ENCODE measurements around the gene STX5.
"Not testable (repeated sequence)": the region's sequence is repeated elsewhere in the genome, so short reads cannot be mapped to it uniquely, and the experiment has no call there.

STX5 gene

DNA sequence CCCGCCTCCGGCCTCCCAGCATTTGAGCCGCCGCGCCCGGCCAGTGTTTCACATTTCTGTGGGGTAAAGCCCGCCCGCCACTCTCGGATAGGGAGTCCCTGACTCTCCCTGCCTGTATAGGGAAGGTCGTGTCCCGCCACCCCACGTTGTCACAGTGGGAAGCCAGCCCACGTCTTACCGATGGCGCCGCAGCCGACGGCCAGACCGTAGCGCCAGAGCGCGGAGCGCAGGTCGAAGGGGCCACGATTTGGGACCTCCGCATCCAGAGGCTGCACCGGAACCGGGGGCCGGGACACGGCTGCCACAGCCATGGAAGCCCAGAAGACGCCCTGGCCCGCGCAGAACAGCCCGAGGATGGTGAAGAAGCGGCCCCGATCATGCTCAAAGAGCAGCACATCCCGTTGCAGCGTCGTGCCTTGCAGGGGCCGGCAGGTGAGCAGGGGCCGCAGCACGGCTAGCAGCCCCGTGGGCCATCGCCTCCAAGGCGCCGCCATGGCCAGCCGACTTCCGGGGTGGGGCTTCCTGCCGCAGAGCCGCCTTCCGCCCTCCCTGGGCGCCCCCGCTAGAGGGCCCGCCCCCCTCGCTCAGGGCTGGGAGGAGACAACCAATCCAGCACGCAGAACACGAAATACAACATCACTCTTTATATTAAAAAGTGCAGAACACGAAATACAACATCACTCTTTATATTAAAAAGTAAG, 40.2 kb downstream of the STX5 start, which contains the start of gene TMEM223:
Gene TMEM223, minus strand, starts transcription at position 506 of the 701 bp plus-strand sequence. Its CDS starts 12 bp downstream, at position 494.
- Mint-ChIP-seq H3K4me1 (peaks cover 27 to 40% of the 10 kb centered on the region in 2 donors), H3K9me3 (no peaks in the 10 kb centered on the region), H3K27me3 (no peaks in the 10 kb centered on the region), H3K36me3 (peaks cover 41 to 64% of the 10 kb centered on the region in 2 donors), H3K4me3 (peak within 1 kb of the TSS; percentile 89 to 91), H3K27ac (peak within 1 kb of the TSS; percentile 95)
- DNase-seq (peak; percentile 83), ATAC-seq (replicated peaks) (peak; percentile 83 to 85)

DNA sequence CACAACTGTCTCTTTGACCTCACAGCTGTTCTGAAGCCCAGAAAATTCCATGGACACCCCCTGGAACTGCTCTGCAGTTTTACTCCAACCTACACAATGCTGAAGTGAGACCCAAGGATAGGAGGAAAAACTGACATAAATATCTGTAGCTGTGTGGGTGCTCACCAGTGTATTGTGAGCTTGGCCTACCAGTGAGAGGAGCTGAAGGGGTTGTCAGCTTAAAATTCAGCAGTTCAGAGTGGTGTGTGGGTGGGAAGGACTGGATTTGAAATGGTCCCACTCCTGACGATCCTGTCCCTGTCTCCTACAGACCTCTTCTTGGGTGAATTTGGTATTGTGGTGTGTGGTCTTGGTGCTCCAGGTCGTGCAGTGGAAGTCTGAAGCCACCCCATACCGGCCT, 42.3 kb downstream of the STX5 start:
- ATAC-seq (replicated peaks) (no peak), DNase-seq (no peak)
- H3K27me3 Mint-ChIP-seq, result no peaks in the 10 kb centered on the region
- H3K4me3 Mint-ChIP-seq, result peak overlapping the region; percentile 94 to 97
- no peaks in the 10 kb centered on the region for H3K9me3 Mint-ChIP-seq
- H3K4me1 Mint-ChIP-seq, result peaks cover 28 to 50% of the 10 kb centered on the region in 2 donors
- peak overlapping the region; percentile 73 for H3K27ac Mint-ChIP-seq
- peaks cover 35 to 47% of the 10 kb centered on the region in 2 donors for H3K36me3 Mint-ChIP-seq

DNA sequence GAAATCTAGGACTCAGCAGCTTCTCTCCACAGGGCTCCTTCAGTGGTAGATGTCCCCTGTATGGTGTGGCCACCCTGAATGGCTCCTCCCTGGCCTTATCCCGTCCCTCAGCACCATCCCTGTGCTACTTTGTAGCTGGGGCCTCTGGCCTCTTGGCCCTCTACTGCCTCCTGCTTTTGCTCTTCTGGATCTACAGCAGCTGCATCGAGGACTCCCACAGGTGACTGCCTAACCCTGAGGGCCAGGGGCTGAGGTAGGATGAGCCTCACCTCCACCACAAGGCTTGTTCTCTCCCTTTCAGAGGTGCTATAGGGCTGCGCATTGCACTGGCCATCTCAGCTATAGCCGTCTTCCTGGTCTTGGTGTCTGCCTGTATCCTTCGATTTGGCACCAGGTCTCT, 42.9 kb downstream of the STX5 start:
- Mint-ChIP-seq H3K4me1 (peaks cover 28 to 50% of the 10 kb centered on the region in 2 donors), H3K4me3 (peak overlapping the region; percentile 94 to 97)

DNA sequence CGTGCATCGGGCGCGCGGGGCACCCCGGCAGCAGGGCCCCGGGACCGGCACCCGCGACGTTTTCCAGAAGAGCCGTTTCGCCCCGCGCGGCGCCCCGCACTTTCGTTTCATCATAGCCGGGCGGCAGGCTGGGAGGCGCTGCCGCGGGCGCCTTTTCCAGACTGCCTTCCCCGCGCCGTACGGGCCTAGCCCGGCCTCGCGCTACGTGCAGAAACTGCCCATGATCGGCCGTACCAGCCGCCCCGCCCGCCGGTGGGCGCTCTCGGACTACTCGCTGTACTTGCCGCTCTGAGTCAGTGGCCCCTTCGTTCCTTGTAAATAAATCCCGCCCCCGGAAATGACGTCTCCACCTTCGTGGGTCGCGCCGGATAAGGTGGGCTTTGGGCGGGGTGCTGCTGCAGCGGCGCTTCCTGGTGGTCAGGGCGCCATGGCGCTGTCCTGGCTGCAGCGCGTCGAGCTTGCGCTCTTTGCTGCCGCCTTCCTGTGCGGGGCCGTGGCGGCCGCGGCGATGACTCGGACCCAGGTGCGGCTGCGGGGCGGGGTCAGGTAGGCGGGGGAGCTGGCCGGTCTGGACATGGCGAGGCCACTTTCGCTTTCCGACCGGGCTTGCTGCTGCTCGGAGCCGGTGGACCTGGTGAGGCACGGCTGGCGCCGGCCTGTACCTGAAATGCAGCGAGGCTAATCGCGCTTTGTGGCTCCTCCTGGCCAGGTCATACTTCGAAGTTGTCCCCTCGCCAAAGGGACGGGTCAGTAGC, 44.7 kb downstream of the STX5 start, which contains the start of gene TMEM179B:
Gene TMEM179B, plus strand, starts transcription at position 398 of the 755 bp plus-strand sequence. Its CDS starts 30 bp downstream, at position 428.
- DNase-seq (peak; percentile 95), ATAC-seq (replicated peaks) (peak; percentile 81 to 84)
- peak within 1 kb of the TSS; percentile 97 for H3K27ac Mint-ChIP-seq
- H3K36me3 Mint-ChIP-seq, result peaks cover 45 to 50% of the 10 kb centered on the region in 2 donors
- H3K9me3 Mint-ChIP-seq, result no peaks in the 10 kb centered on the region
- H3K4me1 Mint-ChIP-seq, result peaks cover 25 to 45% of the 10 kb centered on the region in 2 donors
- peak within 1 kb of the TSS; percentile 94 to 97 for H3K4me3 Mint-ChIP-seq
- no peaks in the 10 kb centered on the region for H3K27me3 Mint-ChIP-seq

More for the DNA sequence above, 42.9 kb downstream of the STX5 start:
- ATAC-seq (replicated peaks) (no peak), DNase-seq (no peak)
- Mint-ChIP-seq H3K27me3 (no peaks in the 10 kb centered on the region), H3K9me3 (no peaks in the 10 kb centered on the region), H3K27ac (peak overlapping the region; percentile 73), H3K36me3 (peaks cover 32 to 41% of the 10 kb centered on the region in 2 donors)

DNA sequence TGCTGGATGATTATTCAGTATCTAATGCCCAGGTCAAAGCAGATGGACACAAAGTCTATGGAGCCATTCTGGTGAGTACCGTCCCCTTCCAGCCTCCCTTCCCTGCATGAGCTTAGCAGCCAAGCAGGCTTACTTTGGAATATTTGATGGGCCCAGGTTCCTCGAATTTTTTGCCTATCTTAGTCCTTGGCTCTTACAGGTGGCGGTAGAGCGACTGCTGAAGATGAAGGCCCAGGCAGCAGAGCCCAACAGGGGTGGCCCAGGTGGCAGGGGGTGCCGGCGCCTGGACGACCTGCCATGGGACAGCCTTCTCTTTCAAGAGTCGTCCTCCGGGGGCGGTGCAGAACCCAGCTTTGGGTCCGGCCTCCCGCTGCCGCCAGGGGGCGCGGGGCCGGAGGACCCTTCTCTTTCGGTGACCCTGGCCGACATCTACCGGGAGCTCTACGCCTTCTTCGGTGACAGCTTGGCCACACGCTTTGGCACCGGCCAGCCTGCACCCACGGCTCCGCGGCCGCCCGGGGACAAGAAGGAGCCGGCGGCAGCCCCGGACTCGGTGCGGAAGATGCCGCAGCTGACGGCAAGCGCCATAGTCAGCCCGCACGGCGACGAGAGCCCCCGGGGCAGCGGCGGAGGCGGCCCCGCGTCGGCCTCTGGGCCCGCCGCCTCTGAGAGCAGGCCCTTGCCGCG, 45.4 kb downstream of the STX5 start:
- H3K9me3 Mint-ChIP-seq, result no peaks in the 10 kb centered on the region
- H3K4me1 Mint-ChIP-seq, result peaks cover 24 to 40% of the 10 kb centered on the region in 2 donors
- DNase-seq, result peak; percentile 87
- H3K27me3 Mint-ChIP-seq, result no peaks in the 10 kb centered on the region
- H3K36me3 Mint-ChIP-seq, result peaks cover 43 to 52% of the 10 kb centered on the region in 2 donors
- peak; percentile 82 for ATAC-seq (replicated peaks)
- H3K27ac Mint-ChIP-seq, result peak overlapping the region; percentile 97
- H3K4me3 Mint-ChIP-seq, result peak overlapping the region; percentile 88 to 97

DNA sequence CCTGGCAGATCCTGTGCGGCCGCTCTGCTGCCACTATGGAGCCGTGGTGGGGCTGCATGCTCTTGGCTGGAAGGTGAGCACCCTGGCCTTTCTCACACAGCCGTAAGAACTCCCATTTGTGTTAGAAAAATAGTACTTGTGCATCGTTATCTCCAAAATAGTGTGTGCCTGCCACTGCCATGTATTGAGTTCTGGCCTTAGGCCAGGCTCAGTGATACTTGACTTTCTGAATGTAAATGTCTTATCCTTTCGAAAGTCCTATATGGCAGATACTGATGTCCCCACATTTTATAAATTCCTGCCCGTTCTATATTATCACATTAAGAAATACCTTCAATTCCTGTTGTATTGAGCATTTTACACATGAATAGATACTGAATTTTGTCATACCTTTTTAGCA, 49.1 kb downstream of the STX5 start:
- no peak overlapping the region for H3K4me3 Mint-ChIP-seq
- no peaks in the 10 kb centered on the region for H3K27me3 Mint-ChIP-seq
- H3K27ac Mint-ChIP-seq, result no peak overlapping the region
- no peak for DNase-seq
- peaks cover 39 to 44% of the 10 kb centered on the region in 2 donors for H3K36me3 Mint-ChIP-seq
- peaks cover 4 to 14% of the 10 kb centered on the region in 2 donors for H3K4me1 Mint-ChIP-seq
- H3K9me3 Mint-ChIP-seq, result no peaks in the 10 kb centered on the region
- no peak for ATAC-seq (replicated peaks)

DNA sequence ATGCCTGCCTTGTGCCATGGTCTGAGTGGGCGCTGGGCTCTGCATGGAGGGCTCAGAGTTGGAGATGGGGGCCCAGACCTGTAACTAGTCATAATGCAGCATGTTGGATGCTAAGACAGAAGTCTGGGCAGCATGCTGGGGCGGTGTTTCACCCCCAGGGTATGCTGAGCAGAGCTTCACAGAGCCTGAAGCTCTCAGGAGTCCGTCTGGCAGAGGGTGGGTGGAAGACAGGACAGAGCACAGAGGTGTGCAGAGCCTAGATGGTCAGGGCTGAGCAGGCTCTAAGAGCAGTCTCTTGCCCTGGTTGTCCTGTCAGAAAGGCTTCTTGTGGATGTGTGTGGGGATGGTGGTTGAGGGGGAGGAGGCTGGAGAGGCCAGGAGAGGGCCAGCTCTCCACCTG, 53.4 kb downstream of the STX5 start:
- Mint-ChIP-seq H3K27me3 (no peaks in the 10 kb centered on the region), H3K4me3 (no peak overlapping the region), H3K27ac (peak overlapping the region; percentile 71), H3K4me1 (peaks cover 10 to 22% of the 10 kb centered on the region in 2 donors), H3K9me3 (no peaks in the 10 kb centered on the region), H3K36me3 (peaks cover 39 to 60% of the 10 kb centered on the region in 2 donors)
- DNase-seq (no peak), ATAC-seq (replicated peaks) (no peak)

DNA sequence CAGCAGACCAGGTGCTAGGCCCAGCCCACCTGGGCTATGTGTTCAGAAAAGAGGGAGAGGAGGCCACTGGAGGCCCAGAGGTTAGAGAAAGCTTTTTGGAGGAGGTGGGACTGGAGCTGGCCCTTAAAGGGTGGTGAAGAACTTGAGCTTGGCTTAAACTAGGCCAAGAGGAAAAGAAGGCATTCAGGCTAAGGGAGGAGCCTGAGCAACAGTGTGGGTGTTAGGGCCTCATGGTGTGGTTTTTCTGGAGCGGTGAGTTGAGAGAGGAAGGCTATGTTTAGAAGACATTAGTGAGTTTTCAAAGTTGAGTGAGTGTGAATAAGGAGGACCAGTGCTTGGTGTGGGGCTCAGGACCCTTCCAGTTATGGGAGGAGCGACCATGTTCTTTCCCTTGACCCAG, 54.5 kb downstream of the STX5 start:
- ATAC-seq (replicated peaks) (peak; percentile 31 to 41), DNase-seq (no peak)
- Mint-ChIP-seq H3K27me3 (no peaks in the 10 kb centered on the region), H3K27ac (peak overlapping the region; percentile 38), H3K36me3 (peaks cover 31 to 52% of the 10 kb centered on the region in 2 donors), H3K4me1 (peaks cover 11 to 24% of the 10 kb centered on the region in 2 donors), H3K9me3 (no peaks in the 10 kb centered on the region), H3K4me3 (peak overlapping the region; percentile 2 to 23)

DNA sequence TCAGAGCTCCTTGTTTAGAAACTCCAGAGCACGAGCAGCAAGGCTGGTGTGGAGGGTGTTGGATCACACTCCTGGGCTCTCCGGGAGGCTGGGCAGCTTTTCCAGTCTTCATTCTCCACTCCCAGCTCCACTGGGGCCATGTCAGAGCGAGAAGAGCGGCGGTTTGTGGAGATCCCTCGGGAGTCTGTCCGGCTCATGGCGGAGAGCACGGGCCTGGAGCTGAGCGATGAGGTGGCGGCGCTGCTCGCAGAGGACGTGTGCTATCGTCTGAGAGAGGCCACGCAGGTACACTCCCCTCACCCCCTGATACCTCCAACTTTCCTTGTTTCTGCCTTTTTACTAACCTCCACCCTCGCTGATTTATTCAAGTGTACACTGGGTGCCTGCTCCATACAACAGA, 56.2 kb downstream of the STX5 start:
- Mint-ChIP-seq H3K9me3 (no peaks in the 10 kb centered on the region), H3K27me3 (no peaks in the 10 kb centered on the region), H3K4me3 (no peak overlapping the region), H3K27ac (peak overlapping the region; percentile 31), H3K36me3 (peaks cover 30 to 45% of the 10 kb centered on the region in 2 donors), H3K4me1 (peaks cover 19 to 41% of the 10 kb centered on the region in 2 donors)
- DNase-seq (no peak), ATAC-seq (replicated peaks) (no peak)

DNA sequence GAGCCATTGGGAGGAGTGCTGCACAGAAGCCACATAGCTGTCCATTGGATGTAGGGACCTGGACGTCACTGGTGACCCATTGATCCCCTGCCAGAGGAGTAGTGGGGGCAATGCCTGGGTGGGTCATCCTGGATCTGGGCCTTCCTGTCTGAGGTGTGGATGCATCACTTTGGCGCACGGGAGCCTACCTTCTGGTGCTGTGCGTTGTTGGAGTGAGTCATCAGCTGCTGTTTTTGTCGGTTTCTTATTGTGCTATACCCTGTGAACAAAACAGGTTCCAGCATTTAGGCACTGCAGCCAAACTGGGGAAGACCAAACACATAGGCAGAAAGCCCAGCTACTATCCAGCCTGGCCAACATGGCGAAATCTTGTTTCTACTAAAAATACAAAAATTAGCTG, 57.4 kb downstream of the STX5 start:
- no peak for ATAC-seq (replicated peaks)
- no peak overlapping the region for H3K27ac Mint-ChIP-seq
- peaks cover 27 to 53% of the 10 kb centered on the region in 2 donors for H3K4me1 Mint-ChIP-seq
- no peak for DNase-seq
- no peaks in the 10 kb centered on the region for H3K27me3 Mint-ChIP-seq
- H3K4me3 Mint-ChIP-seq, result no peak overlapping the region
- no peaks in the 10 kb centered on the region for H3K9me3 Mint-ChIP-seq
- H3K36me3 Mint-ChIP-seq, result peaks cover 26 to 42% of the 10 kb centered on the region in 2 donors

DNA sequence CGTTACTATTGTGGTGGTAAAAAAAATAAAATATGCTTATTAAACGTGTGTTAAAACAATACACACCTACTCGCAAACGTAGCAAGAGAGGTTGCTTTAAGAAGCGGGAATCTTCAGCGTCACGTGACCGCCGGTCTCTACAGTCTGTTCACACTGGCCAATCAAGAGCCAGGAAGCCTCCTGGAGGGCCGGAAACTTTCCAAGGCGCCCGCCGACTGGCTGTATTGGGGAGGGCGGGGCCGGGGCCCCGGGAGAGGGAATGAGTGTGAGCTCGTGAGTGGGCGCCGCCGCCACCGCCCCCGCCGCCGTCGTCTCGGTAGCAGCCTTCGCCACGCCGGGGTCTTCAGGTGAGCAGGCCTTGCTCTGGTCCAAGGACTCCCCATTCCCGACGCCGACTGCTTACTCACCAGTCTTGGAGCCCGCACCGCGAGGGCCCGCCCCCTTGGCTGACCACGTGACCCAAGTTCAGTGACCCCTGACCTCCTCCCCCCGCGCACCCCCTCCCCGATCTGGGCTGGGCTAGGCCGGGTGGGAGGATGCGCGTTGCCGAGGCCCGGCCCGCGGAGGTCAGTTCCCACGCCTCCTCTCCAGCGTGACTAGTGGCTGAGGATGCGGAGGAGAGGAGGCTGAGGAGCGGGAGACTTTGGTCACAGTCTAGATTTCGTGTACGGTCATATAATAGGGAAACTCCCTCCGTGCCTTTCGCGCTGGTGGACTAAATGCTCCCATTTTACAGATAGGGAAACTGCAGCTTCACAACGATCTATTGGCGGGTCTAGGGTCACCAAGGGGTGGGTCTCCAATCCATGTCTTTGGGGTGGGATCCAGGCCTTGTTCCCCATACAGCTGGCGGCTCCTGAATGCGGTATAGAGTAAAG, 60.5 kb downstream of the STX5 start, which contains the start of gene TAF6L:
Gene TAF6L, plus strand, starts transcription at position 253 of the 878 bp plus-strand sequence. CDS start 4,388 bp downstream, outside the sequence.
- Mint-ChIP-seq H3K4me3 (peak within 1 kb of the TSS; percentile 96 to 97), H3K27me3 (no peaks in the 10 kb centered on the region), H3K9me3 (no peaks in the 10 kb centered on the region), H3K27ac (peak within 1 kb of the TSS; percentile 99), H3K36me3 (peaks cover 13 to 27% of the 10 kb centered on the region in 2 donors), H3K4me1 (peaks cover 23 to 40% of the 10 kb centered on the region in 2 donors)
- ATAC-seq (replicated peaks) (peak; percentile 84 to 88), DNase-seq (peak; percentile 89)

DNA sequence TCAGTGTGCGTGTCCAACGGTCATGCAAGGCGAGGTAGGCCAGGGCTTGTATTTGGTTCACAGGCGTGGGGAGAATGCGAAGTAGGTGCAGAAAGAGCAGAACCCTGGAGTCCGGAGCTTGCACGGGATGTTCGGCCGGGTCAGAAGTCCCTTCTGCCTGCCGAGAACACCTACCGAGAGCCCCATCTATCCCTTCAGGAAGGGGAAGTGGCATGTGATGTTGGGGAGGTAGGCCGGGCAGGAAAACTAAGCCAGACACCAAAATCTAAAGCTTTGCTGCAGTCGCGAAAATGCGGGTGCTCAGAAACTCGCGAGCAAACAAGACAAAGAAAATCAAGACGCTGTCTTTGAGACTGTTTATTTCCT, 61.1 kb downstream of the STX5 start:
- no peaks in the 10 kb centered on the region for H3K9me3 Mint-ChIP-seq
- peak overlapping the region; percentile 96 to 97 for H3K4me3 Mint-ChIP-seq
- H3K27ac Mint-ChIP-seq, result peak overlapping the region; percentile 99
- peaks cover 23 to 40% of the 10 kb centered on the region in 2 donors for H3K4me1 Mint-ChIP-seq
- DNase-seq (no peak), ATAC-seq (replicated peaks) (peak; percentile 33 to 39)
- H3K36me3 Mint-ChIP-seq, result peaks cover 10 to 26% of the 10 kb centered on the region in 2 donors
- H3K27me3 Mint-ChIP-seq, result no peaks in the 10 kb centered on the region

DNA sequence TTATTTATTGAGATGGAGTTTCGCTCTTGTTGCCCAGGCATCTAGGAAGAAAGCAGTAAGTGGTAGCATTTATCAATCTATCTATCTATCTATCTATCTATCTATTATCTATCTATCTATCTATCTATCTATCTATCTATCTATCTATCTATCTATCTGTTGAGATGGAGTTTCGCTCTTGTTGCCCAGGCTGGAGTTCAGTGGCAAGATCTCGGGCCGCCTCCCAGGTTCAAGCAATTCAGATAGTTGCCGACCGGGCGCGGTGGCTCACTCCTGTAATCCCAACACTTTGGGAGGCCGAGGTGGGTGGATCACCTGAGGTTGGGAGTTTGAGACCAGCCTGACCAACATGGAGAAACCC, 71.0 kb downstream of the STX5 start:
- H3K9me3 Mint-ChIP-seq; ATAC-seq (replicated peaks); H3K27me3 Mint-ChIP-seq; DNase-seq: not testable (repeated sequence)
- Mint-ChIP-seq H3K4me1 (peaks cover 11 to 13% of the 10 kb centered on the region in 2 donors), H3K27ac (peak overlapping the region; percentile 92), H3K36me3 (peaks cover 3 to 16% of the 10 kb centered on the region in 2 donors), H3K4me3 (peak overlapping the region; percentile 94 to 96)

Measured in stimulated activated naive B cell treated with anti-CD40 and anti-IgM and Interleukin-4, amounts not matched to agents 10 μg/mL and 1 μg/mL and 100 μg/mL, for 72 hours (primary cell).